ENCODE data around the gene SIPA1L3.

SIPA1L3 gene

DNA sequence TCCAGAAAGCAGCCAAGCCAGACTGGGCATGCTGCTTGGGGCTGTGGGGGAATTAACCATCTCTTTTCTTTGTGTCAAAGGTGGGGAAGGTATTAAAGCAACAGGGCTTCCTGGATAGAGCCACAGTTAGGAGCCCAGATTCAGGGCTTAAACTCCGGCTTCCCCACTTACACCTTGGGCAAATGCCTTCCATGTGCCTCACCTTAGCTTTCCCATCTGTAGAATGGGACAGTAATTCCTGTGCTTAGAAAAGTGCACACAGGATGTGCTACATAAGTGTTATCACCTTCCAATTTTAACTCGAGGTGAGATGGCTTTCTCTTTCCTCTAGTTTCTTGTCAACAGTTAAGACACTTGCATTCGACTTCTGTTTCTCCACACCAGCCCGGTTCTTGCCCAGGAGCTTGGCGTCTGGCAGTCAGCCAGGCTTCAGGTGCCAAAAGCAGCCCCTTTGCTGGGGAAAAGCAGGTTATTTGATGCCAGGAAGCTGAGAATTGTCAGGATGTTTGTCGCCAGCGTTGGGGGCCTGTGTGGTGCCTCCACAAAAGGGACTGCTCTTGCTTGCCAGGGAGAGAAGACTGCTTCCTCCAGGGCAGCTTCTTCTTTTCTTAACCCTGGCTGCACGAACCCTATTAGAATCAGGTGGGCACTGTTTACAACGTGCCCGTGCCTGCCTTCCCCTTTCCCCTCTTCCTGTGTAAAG, 79.2 kb downstream of the SIPA1L3 start:
- TF ChIP-seq ZNF274 (IDR thresholded peaks at IDR 0.05; ENCODE audit: low read depth, low read length) = no peak
- H3K4me3 ChIP-seq (ENCODE audit: low read length) = no peak overlapping the region; the same call in 1 of the 2 replicates

- H3K4me3 ChIP-seq (ENCODE audit: low read length) = no peak overlapping the region
- TF ChIP-seq ZNF274 (IDR thresholded peaks at IDR 0.05; ENCODE audit: low read depth, low read length) = no peak
Measured at GRCh38 chr19:37987356-37988332, 80.6 kb downstream of the SIPA1L3 start.

- TF ChIP-seq ZNF274 (IDR thresholded peaks at IDR 0.05; ENCODE audit: low read depth, low read length) = no peak
- no peak overlapping the region for H3K4me3 ChIP-seq (ENCODE audit: low read length)
Measured at GRCh38 chr19:37988758-37989635, 82.0 kb downstream of the SIPA1L3 start.

GRCh38 chr19:37989855-37990254, 82.8 kb downstream of the SIPA1L3 start:
- TF ChIP-seq ZNF274 (IDR thresholded peaks at IDR 0.05; ENCODE audit: low read depth, low read length) = no peak

DNA sequence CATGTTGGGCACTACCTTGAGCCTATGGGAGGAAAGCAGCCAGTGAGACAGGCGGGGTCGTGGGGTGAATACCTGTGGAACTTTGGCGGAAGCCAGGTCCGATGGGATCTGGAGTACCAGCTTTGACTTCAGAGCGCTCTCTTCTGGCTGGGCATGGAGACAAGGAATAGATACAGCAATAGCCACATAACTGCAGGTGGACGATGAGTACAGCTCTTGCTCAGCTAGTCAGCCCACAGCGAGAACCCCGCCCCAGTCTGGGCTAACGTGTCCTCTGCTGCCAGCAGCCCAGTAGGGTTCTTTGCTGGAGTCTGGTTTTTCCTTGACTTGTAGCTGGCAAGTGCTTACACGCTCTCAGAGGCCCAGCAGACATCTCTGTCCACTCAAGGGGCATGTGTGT, 83.4 kb downstream of the SIPA1L3 start:
- TF ChIP-seq ZNF274 (IDR thresholded peaks at IDR 0.05; ENCODE audit: low read depth, low read length) = no peak

More at GRCh38 chr19:37989855-37990254, 82.8 kb downstream of the SIPA1L3 start:
- H3K4me3 ChIP-seq (ENCODE audit: low read length) = no peak overlapping the region

GRCh38 chr19:37991176-37991835, 84.3 kb downstream of the SIPA1L3 start:
- H3K4me3 ChIP-seq (ENCODE audit: low read length) = no peak overlapping the region
- TF ChIP-seq ZNF274 (IDR thresholded peaks at IDR 0.05; ENCODE audit: low read depth, low read length) = no peak

More for the DNA sequence above, 83.4 kb downstream of the SIPA1L3 start:
- no peak overlapping the region for H3K4me3 ChIP-seq (ENCODE audit: low read length)

GRCh38 chr19:37991841-37992248, 84.8 kb downstream of the SIPA1L3 start:
- H3K4me3 ChIP-seq (ENCODE audit: low read length) = no peak overlapping the region
- TF ChIP-seq ZNF274 (IDR thresholded peaks at IDR 0.05; ENCODE audit: low read depth, low read length) = no peak

DNA sequence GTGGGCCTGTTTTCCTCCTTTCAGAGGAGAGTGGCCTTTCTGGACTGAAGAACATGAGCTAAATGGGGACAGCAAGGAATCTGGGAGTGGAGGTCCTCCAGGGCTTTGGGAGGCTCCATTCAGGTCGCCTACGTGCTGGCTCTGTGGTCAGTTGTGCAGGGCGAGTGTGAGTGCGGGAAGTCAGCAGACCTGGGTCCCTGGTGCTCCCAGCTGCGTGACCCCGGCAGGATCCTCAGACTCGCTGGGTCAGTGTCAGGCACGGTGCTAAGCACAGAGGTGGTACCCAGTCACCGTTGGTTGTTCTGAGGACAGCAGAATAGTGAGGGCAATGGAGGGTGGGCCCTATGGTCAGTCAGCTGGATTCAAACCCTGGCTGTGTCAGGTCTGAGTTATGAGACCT, 85.8 kb downstream of the SIPA1L3 start:
- H3K4me3 ChIP-seq (ENCODE audit: low read length) = no peak overlapping the region
- TF ChIP-seq ZNF274 (IDR thresholded peaks at IDR 0.05; ENCODE audit: low read depth, low read length) = no peak

DNA sequence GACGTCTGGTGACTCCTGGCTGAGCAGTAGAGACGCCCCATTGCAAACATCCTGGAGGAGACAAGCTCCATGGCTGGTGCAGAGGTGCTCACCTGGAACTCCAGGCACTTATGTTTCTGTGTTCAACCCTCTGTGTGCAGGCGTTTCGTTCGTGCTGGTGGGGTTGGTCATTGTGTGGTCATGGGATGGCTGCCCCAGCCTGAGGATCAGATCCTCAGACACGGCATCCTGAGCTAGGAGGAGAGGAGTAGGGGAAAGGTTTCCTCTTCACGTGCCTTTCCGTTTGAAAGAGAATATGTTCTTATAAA, 87.8 kb downstream of the SIPA1L3 start:
- no peak for TF ChIP-seq ZNF274 (IDR thresholded peaks at IDR 0.05; ENCODE audit: low read depth, low read length)
- no peak overlapping the region for H3K4me3 ChIP-seq (ENCODE audit: low read length)

- no peak for TF ChIP-seq ZNF274 (IDR thresholded peaks at IDR 0.05; ENCODE audit: low read depth, low read length)
- no peak overlapping the region for H3K4me3 ChIP-seq (ENCODE audit: low read length)
Measured at GRCh38 chr19:37995346-37995745, 88.3 kb downstream of the SIPA1L3 start.

GRCh38 chr19:37997911-37998344, 90.9 kb downstream of the SIPA1L3 start:
- no peak overlapping the region for H3K4me3 ChIP-seq (ENCODE audit: low read length)
- TF ChIP-seq ZNF274 (IDR thresholded peaks at IDR 0.05; ENCODE audit: low read depth, low read length) = no peak

DNA sequence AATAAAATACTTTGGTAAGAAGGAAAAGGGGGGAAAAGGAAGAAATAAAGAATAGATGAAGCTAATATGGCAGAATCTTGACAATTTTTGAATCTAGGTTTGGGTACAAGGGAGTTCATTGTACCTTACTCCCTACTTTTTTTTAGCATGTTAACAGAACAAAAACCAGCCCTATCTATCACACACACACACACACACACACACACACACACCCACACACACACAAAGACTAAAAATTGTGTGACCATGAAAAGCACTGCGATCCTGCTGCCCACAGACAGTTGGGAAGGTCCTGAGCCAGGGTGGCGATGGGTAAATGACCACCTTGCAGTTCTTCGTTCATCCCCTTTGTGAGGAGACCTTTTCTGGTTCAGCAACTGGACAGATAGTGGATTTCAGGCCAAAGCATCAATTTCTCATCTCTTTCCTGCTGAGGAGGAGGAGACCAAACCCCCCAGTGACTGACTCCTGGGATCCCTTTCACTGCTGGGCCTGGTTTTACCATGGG, 91.8 kb downstream of the SIPA1L3 start:
- H3K4me3 ChIP-seq (ENCODE audit: low read length) = no peak overlapping the region
- no peak for TF ChIP-seq ZNF274 (IDR thresholded peaks at IDR 0.05; ENCODE audit: low read depth, low read length)
